Cerebellar cortex (tissue), 1 donor: ENCODE results near the gene RPS3A.
"Not testable (repeated sequence)": the region's sequence is repeated elsewhere in the genome, so short reads cannot be mapped to it uniquely, and the experiment has no call there.

ENCODE experiments used
- DNase-seq: peaks from one replicate; pipeline ENCODE4 v3.0.0-alpha.2; 2015; ENCODE audit warnings: low spot score

RPS3A gene

DNA sequence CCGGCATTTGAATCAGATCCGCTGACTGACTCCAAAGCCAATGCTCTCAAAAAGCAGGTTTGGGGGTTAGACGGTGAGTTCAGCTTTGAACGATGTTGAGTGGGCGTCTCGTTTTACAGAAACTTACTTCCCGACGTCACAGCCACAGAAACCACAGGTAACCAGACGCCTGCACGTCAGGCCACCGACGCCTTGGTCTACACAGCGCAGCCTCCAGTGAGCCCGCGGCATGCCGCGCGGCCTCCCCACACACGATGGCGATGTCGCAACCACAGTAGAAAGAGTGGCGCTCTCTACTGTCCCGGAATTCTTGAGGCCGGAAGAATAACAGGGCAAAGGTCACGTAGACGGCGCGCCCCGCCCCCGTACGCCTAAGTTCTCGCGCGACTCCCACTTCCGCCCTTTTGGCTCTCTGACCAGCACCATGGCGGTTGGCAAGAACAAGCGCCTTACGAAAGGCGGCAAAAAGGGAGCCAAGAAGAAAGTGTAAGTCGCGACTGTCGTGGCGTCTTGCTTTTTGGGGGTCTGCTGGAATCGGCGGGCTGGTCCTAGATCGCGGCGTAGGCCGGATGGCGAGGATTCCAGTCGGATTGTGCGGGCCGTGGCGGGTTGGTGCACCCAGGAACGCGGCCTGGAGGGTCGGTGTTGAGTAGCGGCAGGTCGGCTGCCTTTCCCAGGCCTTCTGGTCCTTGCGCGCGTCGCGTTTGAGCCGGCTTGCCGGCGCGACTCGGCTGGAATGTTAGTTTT is at the start of gene RPS3A:
RPS3A (plus strand) TSS at position 400 of the 747 bp plus-strand sequence; CDS start at position 425, 25 bp downstream.
- DNase-seq: peak; percentile 97

DNA sequence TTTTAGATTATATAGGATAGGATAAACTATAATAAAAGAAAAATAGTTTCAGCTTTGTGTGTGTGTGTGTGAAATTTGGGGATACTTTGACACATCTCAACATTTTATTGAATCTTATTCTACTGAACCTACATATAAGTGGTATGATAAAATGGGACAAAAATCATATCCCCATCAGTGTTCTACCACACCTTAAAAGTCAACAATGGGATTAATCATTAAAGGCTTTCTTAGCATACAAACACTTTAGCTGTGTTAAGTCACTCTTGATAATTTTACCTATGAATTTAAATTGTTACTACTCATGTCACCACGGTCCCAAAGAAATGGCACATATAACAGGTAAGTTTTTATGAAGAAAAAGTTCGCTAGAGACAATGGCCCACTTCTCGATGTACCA is 46.6 kb upstream of the RPS3A start:
- no peak for DNase-seq

DNA sequence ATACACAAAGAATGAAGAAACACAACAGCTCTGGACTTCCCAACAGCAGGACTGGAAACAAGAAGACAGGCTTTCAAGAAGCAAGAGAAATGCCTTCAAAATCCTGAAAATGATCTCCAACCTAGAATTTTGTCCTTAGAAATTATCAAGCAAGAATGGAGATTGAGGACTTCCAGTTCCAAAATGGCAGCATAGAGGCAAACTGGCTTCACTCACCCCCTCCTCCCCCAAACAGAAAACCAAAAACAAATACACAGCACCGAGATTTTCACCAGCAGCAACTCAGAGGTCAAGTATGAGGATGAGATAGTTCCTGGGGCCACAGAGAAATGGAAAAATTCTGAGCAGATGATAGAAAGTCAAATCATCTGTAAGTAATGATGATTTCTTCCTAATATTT is 43.9 kb upstream of the RPS3A start:
- DNase-seq: no peak

- DNase-seq: not testable (repeated sequence)
These were observed 36.3 kb upstream of the RPS3A start for GRCh38 chr4:151063143-151063542.

DNA sequence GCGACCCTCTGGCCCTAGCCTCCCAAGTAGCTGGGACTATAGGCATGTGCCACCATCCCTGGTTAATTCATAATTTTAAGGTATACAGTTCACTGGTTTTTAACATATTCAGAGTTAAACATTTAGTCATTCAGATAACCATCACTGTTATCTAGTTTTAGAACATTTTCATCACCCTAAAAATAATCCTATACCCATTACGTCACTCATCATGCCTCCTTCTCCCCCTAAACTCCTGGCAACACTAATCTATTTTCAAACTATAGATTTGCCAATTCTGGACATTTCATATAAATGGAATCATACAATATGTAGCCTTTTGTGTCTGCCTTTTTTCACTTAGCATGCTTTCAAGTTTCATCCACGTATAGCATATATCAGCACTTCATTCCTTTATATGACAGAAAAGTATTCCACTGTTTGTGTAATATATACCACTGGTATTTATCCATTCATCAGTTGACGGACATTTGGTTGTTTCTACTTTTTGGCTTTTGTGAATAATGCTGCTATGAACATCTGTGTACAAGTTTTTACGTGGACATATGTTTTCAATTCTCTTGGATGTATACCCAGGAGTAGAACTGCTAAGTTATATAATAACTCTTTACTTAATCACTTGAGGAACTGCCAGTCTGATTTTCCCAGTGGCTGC is 32.0 kb upstream of the RPS3A start:
- DNase-seq: no peak

GRCh38 chr4:151074416-151074916 is 25.0 kb upstream of the RPS3A start:
- DNase-seq: no peak

DNA sequence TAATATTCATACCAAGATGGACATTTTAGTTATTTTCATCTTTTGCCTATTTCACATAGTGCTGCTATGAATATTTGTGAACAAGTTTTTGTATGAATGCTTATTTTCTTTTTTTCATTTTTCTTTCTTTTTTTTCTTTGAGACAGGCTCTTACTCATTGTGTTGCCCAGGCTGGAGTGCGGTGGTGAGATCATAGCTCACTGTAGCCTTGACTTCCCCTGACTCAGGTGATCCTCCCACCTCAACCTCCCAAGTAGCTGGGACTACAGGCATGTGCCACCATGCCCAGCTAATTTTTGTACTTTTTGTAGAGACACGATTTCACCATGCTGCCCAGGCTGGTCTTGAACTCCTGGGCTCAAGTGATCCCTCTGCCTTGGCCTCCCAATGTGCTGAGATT is 21.4 kb upstream of the RPS3A start:
- DNase-seq: not testable (repeated sequence)

GRCh38 chr4:151087467-151087866 is 12.0 kb upstream of the RPS3A start:
- DNase-seq: no peak

GRCh38 chr4:151091047-151091446 is 8.4 kb upstream of the RPS3A start:
- no peak for DNase-seq

DNA sequence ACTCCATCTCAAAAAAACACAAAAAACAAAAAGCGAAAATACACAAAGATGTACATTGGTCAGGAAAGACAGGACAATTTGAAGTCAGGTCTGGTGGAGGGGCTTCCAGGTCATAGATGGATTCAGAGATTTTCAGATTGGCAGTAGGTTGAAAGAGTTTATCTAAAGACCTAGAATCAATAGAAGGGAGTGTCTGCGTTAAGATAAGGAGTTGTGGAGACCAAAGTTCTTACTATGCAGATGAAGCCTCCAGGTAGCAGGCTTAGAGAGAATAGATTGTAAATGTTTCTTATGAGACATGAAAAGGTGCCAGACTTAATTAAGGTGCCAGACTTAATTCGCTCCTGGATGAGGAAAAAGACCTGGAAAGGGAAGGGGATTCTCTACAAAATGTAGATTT is 6.9 kb upstream of the RPS3A start:
- no peak for DNase-seq

- DNase-seq: no peak
These were observed 6.2 kb upstream of the RPS3A start for GRCh38 chr4:151093203-151093602.

DNA sequence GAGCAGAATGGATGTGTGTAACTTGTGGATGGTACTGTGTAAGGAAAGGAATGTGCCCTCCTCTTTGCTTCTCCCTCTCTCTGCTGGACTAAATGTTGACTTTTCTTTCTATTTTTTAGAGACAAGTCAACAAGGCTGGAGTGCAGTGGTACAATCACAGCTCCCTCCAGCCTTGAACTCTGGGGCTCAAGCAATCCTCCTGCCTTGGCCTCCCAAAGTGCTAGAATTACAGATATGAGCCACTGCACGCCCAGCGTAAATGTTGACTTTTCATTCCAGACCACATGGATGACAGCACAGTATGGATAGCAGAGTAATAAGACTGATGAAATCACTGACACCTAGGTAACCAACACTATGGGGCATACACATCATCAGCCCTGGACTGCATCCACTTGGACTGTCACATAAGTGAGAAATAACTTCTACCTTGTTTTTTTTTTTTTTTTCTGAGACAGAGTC is 5.1 kb upstream of the RPS3A start:
- no peak for DNase-seq

GRCh38 chr4:151095142-151095541 is 4.3 kb upstream of the RPS3A start:
- DNase-seq: no peak

DNA sequence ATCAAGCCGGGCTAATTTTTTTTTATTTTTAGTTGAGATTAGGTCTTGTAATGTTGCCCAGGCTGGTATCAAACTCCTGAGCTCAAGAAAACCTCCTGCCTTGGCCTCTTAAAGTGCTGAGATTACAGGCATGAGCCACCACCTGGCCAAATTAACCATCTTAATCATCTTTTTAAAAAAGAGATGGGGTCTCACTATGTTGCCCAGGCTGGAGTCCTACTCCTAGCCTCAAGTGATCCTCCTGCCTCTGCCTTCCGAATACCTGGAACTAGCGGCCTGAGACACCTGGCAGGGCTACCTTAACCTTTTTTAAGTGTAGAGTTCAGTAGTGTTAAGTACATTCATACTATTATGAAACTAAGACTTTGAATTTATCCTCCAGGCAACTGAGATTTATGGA is 1.7 kb upstream of the RPS3A start:
- no peak for DNase-seq

GRCh38 chr4:151098979-151099228 is 524 bp upstream of the RPS3A start:
- DNase-seq: no peak

DNA sequence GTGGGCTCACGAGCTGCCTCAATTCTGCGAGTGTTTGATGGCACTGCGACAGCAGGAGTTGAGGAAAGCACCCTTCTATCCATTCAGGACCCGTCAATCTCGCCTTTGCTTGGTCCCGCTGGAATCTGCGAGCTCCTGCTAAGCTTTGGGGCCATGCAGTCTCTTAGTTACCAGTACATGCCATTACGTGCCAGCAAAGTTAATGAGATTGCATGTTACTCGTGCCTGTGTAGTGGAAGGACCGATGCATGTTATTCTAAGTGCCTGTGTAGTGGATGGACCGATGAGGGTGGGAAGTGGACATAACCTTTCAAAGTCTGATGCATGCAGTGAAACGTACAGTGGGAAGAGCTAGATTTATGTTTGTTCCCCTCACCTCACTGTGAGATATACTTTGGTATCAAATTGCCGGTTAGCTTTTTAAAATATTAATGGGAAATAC is 569 bp downstream of the RPS3A start:
- DNase-seq: peak; percentile 36

DNA sequence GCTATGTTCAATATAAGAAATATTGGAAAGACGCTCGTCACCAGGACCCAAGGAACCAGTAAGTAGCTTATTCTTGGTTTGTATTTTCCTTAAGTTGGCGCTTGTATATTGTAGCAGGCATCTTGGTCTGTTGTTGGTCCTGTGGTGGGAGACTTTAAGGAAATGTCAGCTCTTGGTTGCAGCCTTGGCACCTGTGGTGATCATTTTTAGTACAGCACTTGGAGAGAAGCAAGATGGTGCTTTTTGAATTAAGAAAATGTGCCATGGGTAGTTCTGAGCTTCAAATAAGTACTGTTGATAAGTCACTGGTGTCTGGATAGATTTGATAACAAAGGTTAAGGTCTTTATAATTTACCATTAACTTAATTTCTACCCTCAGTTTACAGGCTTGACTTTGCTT is 1.1 kb downstream of the RPS3A start:
- no peak for DNase-seq

DNA sequence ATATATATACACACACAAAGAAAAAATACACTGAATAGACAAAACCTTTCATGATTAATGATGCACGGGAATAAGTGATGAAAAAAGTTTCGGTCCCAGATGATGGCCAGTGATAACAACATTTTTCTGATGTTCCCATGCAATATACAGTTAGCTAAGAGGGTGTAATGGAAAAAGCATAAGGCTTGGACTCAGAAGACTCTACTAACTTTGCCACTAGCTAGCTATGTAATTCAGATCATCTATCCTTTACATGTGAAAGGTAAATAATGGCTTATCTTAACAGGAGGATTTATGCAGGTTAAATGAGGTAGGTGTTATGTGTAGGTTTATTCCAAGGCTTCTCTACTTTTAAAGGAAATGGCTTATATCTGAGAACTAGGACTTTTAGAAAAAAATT is 4.3 kb downstream of the RPS3A start:
- no peak for DNase-seq

DNA sequence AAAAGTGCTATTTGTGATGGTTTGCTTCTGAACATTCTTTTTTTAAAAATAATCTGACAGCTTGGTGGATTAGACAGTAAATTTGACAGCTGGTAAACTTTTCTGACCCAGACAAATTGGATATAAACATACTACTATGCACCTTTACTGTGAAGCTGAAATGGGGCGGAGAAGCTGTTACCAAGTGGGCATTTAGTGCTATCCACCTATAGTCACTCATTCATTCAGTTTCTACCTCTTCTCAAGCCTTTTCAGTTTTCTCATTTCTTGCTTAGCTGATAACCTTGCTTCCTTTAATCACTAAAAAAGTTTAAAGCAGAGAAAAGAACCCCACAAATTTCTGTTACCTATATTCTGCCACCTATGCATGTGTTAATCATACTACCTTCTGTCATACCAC is 5.2 kb downstream of the RPS3A start:
- no peak for DNase-seq

DNA sequence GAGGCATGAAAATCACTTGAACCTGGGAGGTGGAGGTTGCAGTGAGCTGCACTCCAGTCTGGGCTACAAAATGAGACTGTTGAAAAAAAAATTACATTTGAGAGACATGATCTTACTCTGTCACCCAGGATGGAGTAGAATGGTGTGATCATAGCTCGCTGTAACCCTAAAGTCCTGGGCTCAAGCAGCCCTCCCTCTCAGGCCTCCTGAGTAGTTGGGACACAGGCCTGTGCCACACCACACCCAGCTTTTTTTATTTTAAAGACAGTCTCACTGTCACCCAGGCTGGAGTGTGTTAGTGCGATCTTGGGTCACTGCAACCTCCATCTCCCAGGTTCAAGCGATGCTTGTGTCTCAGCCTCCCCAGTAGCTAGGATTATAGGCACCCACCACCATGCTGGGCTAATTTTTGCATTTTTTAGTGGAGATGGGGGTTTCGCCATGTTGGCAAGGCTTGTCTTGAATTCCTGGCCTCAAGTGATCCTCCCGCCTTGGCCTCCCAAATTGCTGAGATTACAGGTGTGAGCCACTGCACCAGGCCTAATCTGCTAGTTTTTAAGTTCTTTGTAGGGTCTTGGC is 6.1 kb downstream of the RPS3A start:
- DNase-seq: no peak

DNA sequence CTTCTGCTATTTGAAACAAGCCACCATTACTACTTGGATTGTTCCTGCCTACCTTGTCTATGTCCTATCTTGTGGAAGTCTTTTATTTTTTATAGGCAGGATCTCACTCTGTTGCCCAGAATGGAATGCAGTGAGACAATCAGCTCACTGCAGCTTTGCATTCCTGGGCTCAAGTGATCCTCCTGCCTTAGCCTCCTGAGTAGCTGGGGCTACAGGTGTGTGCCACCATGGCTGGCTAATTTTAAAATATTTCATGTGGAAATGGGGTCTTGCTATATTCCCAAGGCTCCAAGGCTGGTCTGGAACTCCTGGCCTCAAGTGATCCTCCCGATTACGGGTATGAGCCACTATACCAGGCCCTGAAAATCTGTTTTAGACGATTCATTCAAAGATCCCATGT is 7.6 kb downstream of the RPS3A start:
- no peak for DNase-seq

- DNase-seq: no peak
These were observed 10.8 kb downstream of the RPS3A start for GRCh38 chr4:151110236-151110635.

DNA sequence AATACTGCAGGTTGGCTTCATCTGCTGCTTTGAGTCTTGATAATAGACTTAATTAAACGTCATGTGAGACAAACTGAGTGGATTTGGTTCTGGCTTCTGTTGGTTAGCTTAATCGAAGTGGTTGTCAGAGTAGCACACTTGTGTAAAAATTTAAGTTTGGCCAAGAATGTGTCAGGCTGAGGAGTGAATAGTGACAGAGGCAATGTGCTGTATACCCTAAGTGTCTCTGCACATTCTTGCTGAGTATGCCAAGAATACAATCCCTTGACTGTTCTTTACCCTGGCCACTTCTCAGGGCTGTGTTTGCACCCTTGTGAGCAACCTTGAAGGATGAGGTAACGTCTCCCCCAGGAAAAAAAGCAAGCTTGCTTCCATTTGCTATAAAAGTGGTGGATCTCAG is 14.9 kb downstream of the RPS3A start:
- DNase-seq: no peak
